Measurements from ENCODE around the gene RHOF.

Gene RHOF

DNA sequence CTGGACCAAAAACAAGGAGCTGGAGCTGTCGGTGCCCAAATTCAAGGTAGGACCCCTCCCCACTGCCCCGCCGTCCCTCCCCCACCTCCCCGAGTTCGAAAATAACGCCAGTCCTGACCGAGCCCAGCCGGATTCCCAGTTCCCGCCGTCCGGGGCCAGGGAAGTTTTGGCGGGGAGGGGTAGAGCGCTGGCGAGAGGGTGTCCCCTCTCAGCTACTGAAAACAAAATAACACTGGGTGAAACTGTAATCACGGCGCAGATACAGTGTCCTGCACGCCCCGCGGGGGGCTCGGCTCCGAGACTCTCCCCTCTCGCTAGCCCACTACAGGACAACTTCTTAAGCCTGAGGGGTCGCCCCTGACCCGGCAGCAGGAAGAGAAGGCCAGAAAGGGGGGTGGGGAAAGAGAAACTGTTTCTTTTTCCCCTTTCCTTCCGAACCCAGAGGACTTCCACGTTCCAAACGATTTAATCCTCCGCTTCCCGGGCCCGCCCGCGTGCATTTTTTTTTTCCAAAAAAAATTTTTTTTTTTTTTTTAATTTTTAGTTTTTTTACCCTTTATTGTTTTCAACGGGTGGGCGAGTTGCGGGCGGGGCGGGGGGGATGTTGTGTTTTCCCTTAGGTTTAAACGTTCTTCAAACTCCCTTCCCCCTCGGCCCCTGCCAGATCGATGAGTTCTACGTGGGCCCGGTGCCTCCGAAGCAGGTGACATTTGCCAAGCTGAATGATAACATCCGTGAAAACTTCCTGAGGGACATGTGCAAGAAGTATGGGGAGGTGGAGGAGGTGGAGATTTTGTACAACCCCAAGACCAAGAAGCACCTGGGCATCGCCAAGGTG lies 11.9 kb upstream of the RHOF start:
- in situ Hi-C loops (cut with MboI; ENCODE audit: low sequenced_read_pairs): no loop called here

DNA sequence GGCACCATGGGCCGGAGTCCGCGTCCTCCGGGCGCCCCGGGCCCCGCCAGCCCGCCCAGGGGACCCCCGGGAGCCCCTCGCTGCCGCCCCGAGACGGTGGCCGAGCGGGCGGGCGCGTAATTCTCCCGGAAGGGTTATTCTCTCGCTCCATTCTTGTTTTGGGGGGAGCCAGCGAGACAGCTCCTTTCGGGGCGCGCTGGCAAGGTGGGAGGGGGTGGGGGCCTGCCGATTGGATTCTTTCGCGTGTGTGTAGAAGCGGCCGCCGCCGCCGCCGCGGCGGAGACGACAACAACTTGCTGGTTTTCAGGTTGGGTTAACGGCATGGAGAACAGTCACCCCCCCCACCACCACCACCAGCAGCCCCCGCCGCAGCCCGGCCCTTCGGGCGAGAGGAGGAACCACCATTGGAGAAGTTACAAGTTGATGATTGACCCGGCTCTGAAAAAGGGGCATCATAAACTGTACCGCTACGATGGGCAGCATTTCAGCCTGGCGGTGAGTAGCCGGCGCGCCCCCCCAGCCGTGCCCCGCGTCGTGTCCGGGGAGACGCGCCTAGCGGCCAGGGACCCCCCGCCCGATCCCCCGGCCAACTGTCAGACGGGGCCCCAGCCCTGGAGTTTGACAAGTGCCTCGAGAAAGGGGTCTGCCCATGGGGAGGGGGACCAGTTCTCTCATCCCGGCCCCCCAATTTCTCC lies 11.1 kb upstream of the RHOF start:
- in situ Hi-C loops (cut with MboI; ENCODE audit: low sequenced_read_pairs): no loop called here

DNA sequence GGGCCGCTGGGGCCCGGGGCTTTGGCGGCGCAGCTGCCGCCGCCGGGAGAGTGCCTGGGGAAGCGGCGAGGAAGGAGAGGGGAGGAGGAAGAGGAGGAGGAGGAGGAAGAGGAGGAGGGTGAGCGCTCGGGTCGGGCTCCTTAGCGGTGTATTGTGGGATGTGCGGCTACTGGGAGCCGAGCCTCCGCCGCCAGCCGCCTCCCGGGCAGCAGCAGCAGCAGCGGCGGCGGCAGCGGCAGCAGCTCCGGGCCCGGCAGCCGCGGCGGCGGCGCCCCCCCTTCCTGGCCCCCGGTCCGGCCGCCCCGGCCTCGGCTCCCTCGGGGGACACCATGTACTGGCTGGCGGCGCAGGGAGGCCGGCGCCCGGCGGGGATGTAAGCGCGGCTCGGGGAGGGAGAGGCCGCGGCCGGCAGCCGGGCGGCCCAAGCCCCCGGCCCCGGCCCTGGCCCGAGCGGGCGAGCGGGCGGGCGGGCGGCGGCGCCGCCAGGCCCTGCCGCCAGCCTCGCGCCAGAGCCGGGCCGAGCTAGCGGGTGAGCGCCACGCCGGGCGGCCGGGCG lies 10.5 kb upstream of the RHOF start, which contains the start of gene SETD1B:
Gene SETD1B (plus strand): TSS at position 149 of the 556 bp plus-strand sequence. CDS start 729 bp downstream, outside the sequence.
- in situ Hi-C loops (cut with MboI; ENCODE audit: low sequenced_read_pairs): no loop called here

DNA sequence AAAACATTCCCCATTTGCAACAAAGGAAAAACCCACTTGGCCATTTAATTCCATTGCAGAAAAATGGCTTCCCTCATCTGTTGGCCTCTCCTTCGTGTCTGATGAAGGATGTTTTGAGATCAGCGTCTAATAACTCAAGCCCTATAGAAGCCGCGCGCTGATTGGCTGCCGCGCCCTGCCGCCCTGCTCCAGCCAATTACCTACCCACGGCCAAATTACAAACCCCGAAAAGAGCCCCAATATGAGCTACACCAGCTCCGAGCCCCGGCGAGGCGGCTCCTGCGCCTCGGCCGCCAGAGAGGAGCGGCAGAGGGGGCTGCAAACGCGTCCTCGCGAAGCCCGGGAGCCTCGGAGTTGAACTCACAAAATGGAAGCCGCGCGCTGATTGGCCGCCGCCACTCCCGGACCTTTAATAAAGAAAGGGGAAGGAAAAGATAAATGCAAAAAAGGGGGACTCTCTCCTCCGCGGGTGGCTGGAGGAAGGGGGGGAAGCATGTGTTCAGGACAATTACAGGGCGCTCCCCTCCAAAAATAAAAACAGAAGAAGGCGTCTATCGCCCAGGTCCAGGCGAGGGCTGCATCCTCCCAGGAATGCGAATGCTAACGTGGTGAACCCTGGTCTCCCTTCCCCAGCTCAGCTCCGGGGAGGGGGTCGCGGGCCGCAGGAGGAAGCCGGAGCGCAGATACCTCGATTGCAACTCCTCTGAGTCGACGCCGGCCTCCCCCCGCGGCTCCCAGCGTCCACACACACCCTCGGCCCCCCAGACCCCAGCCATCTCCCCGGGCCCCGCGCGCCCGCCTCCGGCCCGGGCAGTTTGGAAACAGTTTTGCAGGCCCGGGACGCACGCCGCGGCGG lies 9.6 kb upstream of the RHOF start:
- in situ Hi-C loops (cut with MboI; ENCODE audit: low sequenced_read_pairs): no loop called here

DNA sequence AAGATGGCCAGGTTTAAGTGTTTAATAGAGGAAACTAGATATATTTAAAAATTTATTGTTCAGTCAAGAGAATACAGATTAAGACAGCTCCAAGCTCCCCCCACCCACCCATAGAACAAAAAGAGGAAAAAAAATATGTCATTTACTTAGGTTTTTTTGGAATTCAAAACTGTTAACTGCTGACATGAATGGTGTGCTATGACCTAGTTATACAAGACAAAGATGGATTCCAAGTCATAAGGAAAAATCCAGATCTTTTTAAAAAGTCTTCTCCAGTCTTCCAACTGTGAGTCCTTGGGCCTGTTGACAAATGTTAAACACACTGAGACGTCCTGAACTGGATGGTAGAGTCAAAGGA lies 9.0 kb upstream of the RHOF start:
- in situ Hi-C loops (cut with MboI; ENCODE audit: low sequenced_read_pairs): no loop called here

DNA sequence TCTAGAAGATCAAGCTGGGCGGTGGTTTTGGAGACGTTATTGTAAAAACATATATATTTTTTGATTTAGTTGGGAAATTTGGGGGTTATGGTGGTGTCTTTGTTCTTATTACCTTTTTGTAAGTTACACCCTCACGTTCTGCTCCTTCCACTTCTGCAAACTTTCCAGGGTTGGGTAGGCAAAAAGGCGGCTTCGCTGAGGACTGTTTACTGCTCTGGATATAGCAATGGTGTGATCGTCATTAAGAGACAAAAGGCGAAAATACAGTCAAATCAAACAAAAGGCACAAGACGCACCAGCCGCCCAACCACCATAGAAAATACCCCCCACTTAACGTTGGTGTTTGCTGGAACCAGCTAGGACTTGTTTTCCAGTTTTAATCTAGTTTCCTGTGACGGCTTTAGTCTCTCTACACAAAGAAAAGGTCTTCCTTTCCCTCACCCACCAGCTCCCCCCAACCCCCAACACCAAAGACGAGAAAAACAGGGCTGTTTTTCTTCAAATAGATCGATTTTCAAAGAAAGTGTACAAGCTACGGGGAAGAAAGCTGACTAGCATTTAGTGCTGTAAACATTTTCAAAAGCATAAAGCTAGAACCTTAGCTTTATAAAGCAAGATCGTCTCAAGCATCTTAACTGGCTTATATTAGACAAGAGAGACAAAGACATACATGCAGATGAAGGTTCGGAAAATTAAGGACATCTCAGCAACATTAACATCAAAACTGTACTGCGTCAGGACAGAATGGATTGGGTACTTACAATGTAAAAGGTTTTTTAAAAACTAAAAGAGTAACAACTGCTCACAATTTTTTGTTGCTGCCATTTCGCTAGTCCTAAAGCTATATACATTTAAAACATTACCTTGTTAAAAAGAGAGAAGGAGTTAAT lies 8.4 kb upstream of the RHOF start:
- in situ Hi-C loops (cut with MboI; ENCODE audit: low sequenced_read_pairs): no loop called here

DNA sequence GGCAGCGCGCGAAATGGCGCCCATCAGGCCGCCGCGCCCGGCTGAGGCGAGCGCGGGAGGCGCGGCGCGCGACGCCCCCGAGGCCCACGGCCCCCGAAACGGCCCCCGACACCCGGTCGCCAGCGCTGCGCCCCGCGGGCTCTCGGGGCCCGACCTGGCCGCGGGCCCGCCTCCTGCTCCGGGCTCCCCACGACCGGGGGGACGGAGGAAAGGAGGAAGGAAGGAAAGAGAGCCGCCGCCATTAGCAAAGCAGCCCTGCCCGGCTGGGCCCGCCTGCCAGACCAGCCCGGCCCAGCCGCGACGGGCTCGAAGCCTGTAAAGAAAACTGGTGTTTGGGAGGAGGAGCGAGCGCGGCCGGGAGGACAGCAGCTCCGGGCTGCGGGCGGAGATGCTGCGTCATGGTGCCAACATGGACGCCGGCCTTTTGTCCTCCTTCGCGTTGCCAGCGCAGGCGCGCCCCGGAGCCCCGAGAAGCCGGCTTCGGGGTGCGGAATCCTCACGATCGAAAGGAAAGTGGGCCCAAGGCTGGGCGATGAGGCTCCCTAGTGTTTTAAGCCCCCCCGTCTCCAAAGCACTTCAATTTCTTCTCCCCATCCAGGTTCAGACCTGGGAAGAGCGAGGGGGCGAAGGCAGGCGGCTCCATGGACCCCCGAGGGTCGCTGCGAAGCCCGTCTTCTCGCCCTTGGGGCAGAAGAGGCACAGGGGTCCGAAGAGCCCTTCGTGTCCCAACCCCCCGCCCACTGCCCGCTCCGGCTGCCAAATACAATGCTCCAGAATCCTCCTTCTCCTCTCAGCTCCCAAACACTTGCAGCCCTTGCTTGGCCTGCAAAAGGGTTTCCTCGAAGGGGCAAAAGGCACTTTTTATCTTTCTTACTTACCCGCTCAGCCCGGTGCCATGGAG lies 7.5 kb upstream of the RHOF start:
- in situ Hi-C loops (cut with MboI; ENCODE audit: low sequenced_read_pairs): no loop called here

DNA sequence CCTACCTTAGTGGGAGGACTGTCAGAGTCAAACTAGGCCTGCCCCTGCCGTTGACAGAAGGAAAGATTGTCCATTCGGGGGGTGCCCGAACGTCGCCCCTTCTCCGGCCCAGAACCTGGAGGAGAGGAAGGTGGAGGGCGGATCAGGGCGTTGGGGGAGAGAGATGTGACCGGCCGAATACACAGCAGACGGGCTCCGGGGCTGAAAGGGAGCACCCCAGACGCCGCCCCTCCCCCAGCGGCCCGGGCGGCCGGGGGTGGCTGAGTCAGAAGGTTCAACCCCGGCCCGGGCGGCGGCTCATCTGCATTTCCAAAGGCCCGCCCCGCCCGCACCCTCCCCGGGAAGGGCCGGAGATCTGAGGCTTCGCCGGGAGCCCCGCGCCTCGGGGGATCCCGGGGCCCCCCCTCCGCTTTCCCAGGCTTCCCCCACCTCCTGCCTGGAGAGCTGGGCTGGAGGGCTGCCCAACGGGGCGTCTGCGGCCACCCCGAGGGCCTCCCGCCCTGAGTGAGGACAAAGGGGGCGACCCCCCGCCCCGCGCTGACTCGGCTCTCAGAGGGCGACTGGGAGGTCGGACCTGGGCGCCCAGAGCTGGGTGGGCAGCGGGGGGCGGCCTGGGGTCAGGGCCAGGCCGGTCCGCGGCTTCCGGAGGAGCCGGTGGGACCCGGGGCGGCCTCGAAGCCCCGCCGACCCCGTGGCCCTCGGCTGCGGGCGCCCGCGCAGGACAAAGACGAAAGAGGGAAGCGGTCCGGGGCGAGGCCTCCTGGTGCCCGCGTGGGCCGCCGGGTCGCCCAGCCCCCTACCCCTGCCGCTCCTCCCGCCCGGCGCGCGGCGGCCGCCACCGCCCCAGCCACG lies 6.6 kb upstream of the RHOF start:
- in situ Hi-C loops (cut with MboI; ENCODE audit: low sequenced_read_pairs): no loop called here

DNA sequence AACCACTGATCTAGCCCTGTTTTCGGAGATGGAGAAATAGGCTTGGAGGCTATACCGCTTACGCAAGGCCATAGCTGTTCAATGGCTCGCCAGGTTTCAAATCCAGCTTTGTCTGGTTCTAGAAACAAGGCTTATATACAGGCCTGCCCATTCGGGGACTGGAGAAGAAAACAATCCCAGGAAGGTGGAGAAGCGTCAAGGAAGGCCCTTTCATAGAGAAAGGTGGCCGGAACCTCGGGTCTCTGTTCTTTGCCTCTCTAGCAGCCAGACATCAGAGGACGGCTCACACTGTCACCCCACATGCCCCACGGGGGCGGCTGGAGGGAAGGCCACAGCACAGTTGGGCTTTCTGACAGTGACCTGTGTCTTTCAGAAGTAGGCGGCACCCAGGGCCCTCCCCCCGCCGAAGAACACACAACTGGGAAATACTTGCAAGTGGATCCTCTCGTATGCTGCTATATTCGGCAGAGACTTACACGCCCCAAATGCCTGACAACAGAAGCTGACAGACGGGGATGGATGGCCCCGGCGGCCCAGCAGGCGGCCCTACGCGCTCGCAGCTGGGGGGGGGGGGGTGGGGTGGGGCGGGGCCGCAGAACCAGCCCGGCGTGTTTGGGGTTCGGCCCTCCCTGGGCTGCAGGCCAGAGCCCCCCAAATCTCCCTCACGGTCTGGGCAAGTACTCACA lies 5.8 kb upstream of the RHOF start:
- in situ Hi-C loops (cut with MboI; ENCODE audit: low sequenced_read_pairs): no loop called here

DNA sequence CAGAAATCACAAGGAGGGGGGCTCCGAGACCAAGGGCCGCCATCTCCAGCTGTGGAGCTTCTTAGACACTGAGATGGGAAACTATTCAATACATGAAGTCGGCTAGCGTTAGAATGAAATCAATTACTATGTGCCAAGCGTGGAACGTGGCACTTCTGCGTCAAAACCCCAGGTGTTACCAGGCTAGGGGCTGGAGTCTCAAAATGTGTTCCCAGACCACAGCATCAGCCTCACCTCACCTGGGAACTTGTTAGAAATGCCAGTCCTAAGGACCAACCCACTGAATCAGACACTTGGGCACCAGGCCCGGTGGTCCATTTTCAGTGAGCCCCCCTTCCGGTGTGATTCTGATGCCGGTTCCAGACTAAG lies 5.3 kb upstream of the RHOF start:
- in situ Hi-C loops (cut with MboI; ENCODE audit: low sequenced_read_pairs): no loop called here

DNA sequence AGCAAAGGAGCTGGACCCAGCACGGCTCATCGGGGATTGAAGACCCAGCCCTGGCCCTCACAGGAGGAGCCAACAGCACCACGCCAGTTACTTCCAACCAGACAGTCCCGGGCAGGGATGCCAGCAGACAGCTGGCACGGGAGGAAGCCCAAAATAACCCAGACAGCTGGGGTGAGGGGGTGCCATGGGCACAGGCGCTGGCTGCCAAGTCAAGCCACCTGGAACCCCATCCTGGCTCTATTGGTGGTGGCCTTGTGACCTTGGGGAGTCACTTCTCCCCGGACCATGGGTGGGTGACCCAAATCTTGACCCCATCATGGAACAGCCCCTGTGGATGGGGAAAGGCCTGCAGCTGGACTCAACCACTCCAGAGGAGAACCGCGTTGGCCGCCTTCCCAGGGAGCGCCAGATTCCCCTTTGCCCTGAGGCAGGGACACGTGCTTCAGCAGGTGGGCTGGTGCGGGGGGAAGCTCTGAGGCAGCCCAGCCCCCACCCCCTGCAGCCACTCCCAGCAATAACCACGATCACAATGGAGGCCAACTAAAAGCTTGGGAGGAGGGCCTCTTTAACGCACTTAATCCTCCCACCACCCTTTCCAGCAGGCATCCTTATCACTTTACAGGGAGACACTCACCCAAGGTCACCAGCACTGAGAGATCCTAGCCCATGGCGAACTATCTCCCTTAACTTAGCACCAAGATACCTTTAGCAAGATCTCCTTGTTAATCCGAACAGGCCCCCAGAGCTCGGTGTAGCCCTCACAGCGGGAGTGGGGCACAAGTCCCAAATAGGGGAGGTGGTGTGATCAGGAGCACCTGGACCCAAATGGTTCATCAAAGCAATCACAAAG lies 4.7 kb upstream of the RHOF start:
- in situ Hi-C loops (cut with MboI; ENCODE audit: low sequenced_read_pairs): no loop called here

DNA sequence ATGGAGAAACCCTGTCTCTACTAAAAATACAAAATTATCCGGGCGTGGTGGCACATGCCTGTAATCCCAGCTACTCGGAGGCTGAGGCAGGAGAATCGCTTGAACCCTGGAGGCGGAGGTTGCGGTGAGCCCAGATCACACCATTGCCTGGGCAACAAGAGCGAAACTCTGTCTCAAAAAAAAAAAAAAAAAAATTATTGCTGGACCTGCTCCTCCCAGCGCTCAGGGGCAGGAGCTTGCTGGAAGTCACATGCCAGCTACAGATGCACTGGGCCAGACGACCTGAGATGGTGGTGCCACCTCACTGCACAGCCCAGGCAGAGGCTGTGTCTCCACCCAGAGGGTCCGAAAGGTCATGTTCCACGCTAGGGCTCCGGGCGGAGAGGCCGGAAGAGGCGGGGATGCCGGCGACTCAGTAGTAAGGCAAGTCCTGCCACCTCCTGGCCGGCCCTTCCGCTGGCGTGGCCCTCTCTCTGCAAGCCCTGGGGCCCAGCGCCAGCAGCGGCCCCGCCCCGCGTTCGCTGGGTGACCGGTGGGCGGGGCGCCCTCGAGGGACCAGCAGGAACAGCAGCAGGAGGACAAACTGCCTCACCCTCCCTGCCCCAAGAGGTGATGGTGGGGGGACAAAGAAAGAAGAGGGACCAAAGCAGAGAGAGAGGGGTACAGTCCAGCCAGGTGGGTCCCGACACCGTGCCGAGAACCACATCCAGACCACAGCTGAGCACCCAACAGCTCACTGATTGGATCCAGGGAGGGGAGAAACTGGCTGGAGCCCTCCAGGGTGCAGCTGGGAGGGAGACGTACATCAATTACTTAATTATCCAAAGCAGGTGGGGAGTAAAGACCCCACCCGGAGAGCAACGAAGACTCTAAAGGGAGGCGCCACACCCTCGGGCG lies 3.6 kb upstream of the RHOF start:
- in situ Hi-C loops (cut with MboI; ENCODE audit: low sequenced_read_pairs): no loop called here

DNA sequence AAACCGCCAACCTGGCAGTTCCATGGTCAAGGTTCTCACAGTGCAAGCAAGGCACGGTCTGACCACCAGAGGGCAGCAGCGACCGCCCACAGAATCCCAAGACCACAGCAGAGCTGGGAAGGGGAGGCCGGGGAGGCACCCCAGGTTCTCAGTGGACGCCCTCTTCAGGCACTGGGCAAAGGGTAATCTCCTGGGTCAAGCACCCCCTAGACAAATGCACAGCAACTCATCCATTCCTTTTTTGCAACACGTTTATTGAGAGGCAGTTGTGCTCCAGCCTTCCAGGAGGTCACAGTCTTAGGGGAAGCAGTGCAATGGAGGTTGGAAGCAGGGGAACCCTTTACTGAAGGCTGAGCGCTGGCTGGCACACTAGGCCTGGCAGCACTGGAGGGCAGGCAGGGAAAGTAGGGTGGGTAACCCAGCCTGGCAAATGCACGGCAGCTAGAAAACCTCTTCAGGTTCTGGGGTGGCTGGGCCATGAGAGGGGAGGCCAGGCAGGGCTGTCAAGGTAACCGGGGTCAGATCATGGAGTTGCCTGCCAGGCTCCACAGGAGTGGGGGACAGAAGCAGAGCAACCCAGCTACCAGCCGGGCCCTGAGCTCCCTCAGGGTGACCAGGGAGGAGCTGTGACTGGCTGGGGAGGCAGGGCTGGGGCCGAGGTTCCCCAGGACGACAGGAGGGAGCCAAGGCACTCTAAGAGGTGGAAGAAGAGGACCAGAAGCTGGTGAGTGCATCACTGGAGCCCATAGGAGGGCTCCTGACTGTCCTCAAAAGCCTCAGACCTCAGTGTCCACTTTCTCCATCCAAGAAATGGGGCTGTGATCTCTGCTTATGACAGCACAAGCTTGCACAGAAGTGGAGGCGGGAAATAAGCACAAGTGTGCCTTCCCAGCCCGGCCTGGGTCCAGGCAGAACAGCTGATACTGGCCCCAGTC lies 1.8 kb upstream of the RHOF start:
- in situ Hi-C loops (cut with MboI; ENCODE audit: low sequenced_read_pairs): no loop called here

DNA sequence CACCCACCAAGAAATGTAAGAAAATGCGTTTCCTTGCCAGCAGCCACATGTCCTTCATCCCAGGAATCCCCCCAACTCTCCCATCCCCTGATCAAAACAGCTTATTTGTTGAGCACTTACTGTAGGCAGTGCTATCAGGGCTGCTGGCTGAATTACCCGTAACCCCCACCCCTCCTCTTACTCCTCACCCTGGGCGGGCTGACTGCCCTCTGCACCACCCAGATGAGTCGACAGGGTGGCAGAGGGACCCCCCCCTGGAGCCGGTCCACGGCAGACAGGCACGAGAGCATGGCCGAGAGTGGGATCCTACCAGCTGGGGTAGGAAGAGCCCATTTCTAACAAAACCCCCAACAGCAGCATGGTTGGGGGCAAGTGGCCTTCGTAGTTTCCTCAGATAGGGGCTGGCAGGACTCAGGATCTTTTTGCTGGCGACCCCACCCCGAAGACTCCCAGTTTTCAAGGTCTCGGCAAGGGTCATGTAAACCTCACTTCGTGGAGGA lies 1.1 kb upstream of the RHOF start:
- in situ Hi-C loops (cut with MboI; ENCODE audit: low sequenced_read_pairs): no loop called here

Data from hTERT RPE-1 (cell line).